ENCODE measurements around the gene HSD17B12.

Gene HSD17B12

DNA sequence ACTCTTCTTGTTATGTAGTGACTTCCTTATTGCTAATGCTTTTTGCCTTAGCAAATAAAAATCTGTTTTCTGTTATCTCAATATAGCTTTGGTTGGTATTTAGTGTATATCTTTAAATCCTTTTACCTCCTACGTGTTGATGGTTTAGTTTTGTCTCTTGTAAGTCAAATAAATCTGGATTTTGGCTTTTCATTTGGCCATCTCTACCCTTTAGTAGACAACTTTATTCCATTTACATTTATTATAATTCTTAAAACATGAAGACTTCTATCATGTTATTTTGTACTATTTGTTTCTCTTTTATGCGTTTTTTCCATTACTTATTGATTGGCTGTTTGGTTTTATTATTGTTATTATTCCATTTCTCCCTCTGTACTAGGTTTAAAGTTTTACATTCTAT, 180.6 kb downstream of the HSD17B12 start:
- TF ChIP-seq, protein P1, sequence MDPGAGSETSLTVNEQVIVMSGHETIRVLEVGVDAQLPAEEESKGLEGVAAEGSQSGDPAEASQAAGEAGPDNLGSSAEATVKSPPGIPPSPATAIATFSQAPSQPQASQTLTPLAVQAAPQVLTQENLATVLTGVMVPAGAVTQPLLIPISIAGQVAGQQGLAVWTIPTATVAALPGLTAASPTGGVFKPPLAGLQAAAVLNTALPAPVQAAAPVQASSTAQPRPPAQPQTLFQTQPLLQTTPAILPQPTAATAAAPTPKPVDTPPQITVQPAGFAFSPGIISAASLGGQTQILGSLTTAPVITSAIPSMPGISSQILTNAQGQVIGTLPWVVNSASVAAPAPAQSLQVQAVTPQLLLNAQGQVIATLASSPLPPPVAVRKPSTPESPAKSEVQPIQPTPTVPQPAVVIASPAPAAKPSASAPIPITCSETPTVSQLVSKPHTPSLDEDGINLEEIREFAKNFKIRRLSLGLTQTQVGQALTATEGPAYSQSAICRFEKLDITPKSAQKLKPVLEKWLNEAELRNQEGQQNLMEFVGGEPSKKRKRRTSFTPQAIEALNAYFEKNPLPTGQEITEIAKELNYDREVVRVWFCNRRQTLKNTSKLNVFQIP (CRISPR knock-in tag; IDR thresholded peaks at IDR 0.05; ENCODE audit: borderline replicate concordance, low read depth): no peak
- TF ChIP-seq ZC3H10 (CRISPR knock-in tag; IDR thresholded peaks at IDR 0.05) (no peak), ZNF70 (CRISPR knock-in tag; IDR thresholded peaks at IDR 0.05) (no peak), RARB (CRISPR knock-in tag; IDR thresholded peaks at IDR 0.05) (no peak), ZFP30 (CRISPR knock-in tag; IDR thresholded peaks at IDR 0.05) (no peak), PPARA (CRISPR knock-in tag; IDR thresholded peaks at IDR 0.05; ENCODE audit: borderline replicate concordance) (no peak), TSHZ2 (CRISPR knock-in tag; IDR thresholded peaks at IDR 0.05) (no peak)
- ATAC-seq: no peak

GRCh38 chr11:43866520-43866919, 186.0 kb downstream of the HSD17B12 start:
- ATAC-seq: no peak
- TF ChIP-seq, protein P2, sequence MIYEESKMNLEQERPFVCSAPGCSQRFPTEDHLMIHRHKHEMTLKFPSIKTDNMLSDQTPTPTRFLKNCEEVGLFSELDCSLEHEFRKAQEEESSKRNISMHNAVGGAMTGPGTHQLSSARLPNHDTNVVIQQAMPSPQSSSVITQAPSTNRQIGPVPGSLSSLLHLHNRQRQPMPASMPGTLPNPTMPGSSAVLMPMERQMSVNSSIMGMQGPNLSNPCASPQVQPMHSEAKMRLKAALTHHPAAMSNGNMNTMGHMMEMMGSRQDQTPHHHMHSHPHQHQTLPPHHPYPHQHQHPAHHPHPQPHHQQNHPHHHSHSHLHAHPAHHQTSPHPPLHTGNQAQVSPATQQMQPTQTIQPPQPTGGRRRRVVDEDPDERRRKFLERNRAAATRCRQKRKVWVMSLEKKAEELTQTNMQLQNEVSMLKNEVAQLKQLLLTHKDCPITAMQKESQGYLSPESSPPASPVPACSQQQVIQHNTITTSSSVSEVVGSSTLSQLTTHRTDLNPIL (CRISPR knock-in tag; IDR thresholded peaks at IDR 0.05; ENCODE audit: low read depth): no peak
- no peak for TF ChIP-seq ZC3H10 (CRISPR knock-in tag; IDR thresholded peaks at IDR 0.05)
- no peak for TF ChIP-seq TCF4 (CRISPR knock-in tag; IDR thresholded peaks at IDR 0.05; ENCODE audit: borderline replicate concordance)
- no peak for TF ChIP-seq ZFP3 (CRISPR knock-in tag; IDR thresholded peaks at IDR 0.05)
- TF ChIP-seq, protein P1 (CRISPR knock-in tag; IDR thresholded peaks at IDR 0.05; ENCODE audit: borderline replicate concordance, low read depth): no peak

DNA sequence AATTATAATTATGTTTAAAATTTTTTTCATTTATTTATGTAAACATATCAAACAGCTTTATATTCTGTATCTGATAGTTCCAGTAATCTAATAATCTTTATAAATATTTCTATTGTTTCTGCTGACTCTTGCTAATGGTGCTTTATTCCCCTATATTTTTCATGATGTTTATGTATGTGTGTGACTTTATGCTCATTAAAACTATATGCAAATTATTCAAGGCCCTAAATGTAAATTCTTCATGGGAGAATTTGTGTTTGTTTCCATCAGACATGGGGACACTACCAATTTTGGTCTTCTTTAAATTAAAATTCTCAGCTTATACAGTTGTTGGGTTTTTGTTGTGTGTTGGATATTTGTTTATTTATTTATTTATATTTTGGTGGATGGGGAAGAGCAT, 186.4 kb downstream of the HSD17B12 start:
- no peak for ATAC-seq
- TF ChIP-seq ZC3H10 (CRISPR knock-in tag; IDR thresholded peaks at IDR 0.05) (no peak), ARNTL (CRISPR knock-in tag; IDR thresholded peaks at IDR 0.05; ENCODE audit: borderline replicate concordance, low read depth) (no peak), TOX (CRISPR knock-in tag; IDR thresholded peaks at IDR 0.05; ENCODE audit: borderline replicate concordance) (no peak), ZNF70 (CRISPR knock-in tag; IDR thresholded peaks at IDR 0.05) (no peak), ZNF8 (CRISPR knock-in tag; IDR thresholded peaks at IDR 0.05) (no peak), PATZ1 (CRISPR knock-in tag; IDR thresholded peaks at IDR 0.05; ENCODE audit: borderline replicate concordance) (no peak), RARB (CRISPR knock-in tag; IDR thresholded peaks at IDR 0.05) (no peak), CSDC2 (CRISPR knock-in tag; IDR thresholded peaks at IDR 0.05) (no peak), TCF4 (CRISPR knock-in tag; IDR thresholded peaks at IDR 0.05; ENCODE audit: borderline replicate concordance) (no peak), ESRRG (CRISPR knock-in tag; IDR thresholded peaks at IDR 0.05) (no peak), BACH2 (CRISPR knock-in tag; IDR thresholded peaks at IDR 0.05; ENCODE audit: borderline replicate concordance) (no peak), OSR1 (CRISPR knock-in tag; IDR thresholded peaks at IDR 0.05) (no peak), ZFP3 (CRISPR knock-in tag; IDR thresholded peaks at IDR 0.05) (no peak), SNAI2 (CRISPR knock-in tag; IDR thresholded peaks at IDR 0.05) (no peak), TSHZ2 (CRISPR knock-in tag; IDR thresholded peaks at IDR 0.05) (no peak), PPARA (CRISPR knock-in tag; IDR thresholded peaks at IDR 0.05; ENCODE audit: borderline replicate concordance) (no peak), GLIS3 (CRISPR knock-in tag; IDR thresholded peaks at IDR 0.05) (no peak)
- TF ChIP-seq, protein P1 (CRISPR knock-in tag; IDR thresholded peaks at IDR 0.05; ENCODE audit: borderline replicate concordance, low read depth): no peak
- TF ChIP-seq, protein P2 (CRISPR knock-in tag; IDR thresholded peaks at IDR 0.05; ENCODE audit: low read depth): no peak
